LHCN-M2 (cell line): ENCODE measurements around the gene DEDD. TPM values are rescaled to one million over a fixed set of nuclear protein-coding genes. Genes with fewer than 3 reads are reported as not detected.
"Not testable (repeated sequence)": the region's sequence is repeated elsewhere in the genome, so short reads cannot be mapped to it uniquely, and the experiment has no call there.

Source experiments
- DNase-seq: peaks from one replicate; pipeline ENCODE4 v3.0.0-alpha.2; 2012; ENCODE audit warnings: low read depth
- total RNA-seq: library from RNA; depleted of rRNA; stranded (reverse); fragments of >200 nt; gene quantifications from 2 replicates; pipeline ENCODE4 v1.2.3, GENCODE V29; 2014

DEDD gene
- total RNA-seq, 1 experiment from 2014 or later: 29.6 TPM

DNA sequence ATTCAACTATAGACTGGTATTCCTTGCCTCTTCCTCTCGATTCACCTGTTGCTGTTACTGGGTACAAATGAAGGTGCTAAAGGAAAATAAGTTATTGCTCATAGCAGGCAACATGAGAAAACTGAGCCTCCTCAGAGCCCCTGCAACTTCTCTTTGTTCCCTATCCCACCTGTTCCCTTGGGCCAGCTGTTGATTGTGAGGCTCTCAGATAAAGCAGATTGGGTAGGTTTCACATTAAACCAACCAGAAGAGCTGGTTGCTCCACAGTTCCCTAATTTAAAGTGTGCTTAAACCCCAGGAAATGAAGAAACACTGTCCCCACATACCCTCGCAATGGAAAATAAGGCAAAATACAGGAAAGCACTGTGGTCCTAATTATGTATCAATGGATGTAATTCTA lies 4.8 kb downstream of the DEDD start:
- no peak for DNase-seq

- DNase-seq: no peak
These were observed 9.5 kb downstream of the DEDD start for GRCh38 chr1:161122967-161123366.

GRCh38 chr1:161121834-161122233 lies 10.6 kb downstream of the DEDD start:
- no peak for DNase-seq

DNA sequence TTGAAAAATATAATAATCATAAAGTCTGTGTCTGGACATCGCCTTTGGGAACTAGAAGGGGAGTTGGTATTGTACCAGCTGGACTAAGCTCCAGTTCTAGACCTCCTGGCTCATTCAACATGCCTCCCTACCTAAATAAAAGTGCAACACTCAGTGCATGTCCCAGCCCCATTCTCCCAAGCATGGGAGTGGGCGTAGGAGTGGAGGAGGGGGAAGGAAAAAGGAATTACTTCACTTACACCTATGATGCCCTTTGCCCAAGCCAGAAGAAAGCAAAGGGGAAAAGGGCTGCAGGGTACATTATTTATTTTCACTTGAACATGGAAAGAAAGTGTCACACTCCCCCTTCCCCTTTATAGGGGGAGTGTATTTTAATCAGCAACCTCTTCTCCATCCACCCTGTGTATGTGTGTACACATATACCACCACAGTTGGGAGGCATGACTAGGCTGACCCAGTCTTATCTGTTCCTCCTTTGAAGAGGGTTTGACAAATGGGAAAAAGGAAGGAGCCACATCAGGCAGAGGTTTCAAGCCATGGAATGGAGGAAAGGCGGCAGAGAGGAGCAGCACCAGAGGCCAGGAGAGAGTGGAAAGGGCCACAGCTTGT lies 11.3 kb downstream of the DEDD start:
- DNase-seq: no peak

- DNase-seq: peak; percentile 49
These were observed 13.2 kb downstream of the DEDD start for GRCh38 chr1:161119092-161119903.

DNA sequence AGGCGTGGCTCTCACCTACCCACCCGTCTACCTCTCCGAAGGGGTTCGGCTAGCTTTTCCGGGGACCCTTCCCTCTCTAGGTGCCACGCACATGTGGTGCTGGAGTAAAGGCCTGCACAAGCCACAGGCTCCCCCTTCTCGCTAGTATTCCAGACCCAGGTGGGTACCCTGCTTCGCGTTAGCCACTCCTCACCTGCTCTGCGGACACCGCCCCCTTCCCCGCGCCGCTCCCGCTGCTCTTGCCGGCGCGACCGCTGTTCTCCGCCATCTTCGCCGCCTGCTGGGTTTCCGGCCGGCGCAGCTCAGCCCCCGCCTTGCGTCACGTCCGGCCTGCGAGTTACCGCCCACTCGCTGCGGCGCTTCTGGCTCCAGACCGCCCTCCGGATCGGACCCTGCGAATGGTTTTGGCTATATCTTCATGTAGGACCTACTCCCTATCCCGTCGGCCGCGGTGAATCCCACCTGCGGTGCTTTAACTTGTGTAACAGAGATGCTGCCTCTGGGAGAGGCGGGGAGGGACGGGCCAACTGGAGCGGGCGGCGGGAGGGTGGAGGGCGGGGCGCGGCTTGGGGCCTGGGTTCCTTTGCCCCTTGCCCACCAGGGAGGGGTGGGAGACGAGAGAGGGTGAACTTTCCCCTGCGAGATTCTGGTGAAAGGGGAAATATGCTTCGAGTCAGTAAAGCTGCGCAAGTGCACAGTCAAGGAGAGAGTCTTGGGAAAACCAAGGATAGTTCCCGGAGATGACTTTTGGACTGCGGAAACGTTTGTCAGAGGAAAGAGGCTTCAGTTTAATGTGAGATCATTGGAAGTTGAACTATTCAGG lies 14.5 kb downstream of the DEDD start, which contains the start of the genes NIT1 and PFDN2:
Gene NIT1 (plus strand): TSS at position 347 of the 823 bp plus-strand sequence. CDS start 72 bp downstream, at position 419.
Gene PFDN2 (minus strand): TSS at position 279 of the 823 bp plus-strand sequence. CDS start 11 bp downstream, at position 268.
- DNase-seq: peak; percentile 76

DNA sequence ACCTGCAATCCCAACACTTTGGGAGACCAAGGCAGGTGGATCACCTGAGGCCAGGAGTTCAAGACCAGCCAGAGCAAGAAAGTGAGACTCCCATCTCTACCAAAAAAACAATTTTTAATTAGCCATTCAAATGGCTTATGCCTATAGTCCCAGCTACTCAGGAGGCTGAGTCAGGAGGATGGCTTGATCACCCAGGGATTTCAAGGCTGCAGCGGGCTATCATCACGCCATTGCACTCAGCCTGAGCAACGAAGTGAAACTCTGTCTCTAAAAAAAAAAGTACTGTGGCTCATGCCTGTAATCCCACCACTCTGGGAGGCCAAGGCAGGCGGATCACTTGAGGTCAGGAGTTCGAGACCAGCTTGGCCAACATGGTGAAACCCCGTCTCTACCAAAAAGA lies 16.5 kb downstream of the DEDD start:
- not testable (repeated sequence) for DNase-seq

GRCh38 chr1:161115132-161115711 lies 17.2 kb downstream of the DEDD start:
- peak; percentile 83 for DNase-seq

DNA sequence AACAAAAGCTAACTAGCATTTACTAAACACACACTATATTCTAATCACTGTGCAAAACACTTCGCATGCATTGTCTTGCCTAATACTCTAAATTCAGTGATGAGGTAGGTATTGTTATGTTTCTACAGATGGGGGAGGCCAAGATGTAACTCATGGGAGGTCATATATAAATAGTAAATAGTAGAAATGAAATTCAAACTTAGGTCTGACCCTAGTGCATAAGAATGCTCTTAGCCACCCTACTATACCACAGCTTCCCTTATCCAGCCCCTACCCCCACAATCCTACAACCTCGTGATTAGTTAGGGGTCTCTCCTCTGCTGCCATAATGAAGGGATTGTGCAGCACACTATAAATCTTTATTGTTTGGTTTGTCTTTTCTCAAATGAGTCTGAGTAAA lies 17.9 kb downstream of the DEDD start:
- no peak for DNase-seq

GRCh38 chr1:161113915-161114314 lies 18.6 kb downstream of the DEDD start:
- DNase-seq: no peak

DNA sequence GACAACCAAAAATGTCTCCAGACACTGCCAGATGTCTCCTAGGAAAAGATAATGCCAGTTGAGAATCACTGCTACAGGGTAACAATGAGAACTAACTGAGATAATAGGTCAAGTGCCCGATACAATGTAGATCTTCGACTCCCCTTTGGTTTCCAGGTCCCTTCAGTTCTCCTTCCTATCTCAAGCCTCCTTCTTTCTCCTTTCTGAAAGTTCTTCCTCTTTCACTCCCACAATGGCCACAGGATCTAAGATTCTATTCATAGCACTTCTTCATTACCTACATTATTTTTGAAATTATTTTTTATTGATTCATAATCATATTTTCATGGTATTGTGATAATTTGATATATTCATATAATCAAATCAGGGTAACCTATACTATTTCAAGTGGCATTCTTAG lies 20.9 kb downstream of the DEDD start:
- DNase-seq: no peak

- no peak for DNase-seq
These were observed 21.4 kb downstream of the DEDD start for GRCh38 chr1:161111117-161111516.

DNA sequence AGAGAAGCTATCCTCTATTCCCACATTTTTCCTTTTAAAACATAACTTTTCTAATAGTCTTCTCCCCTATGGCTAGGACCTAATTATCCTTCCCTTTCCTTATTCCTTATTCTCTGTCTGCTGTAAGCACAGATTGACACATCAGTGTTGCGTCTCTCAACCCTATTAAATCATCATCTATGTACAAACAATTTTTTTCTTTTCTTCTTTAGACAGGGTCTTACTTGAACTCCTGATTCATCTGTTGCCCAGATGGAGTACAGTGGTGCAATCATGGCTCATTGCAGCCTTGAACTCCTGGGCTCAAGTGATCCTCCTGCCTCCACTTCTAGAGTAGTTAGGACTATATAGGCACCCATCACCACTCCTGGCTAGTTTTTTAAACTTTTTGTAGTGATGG lies 26.0 kb downstream of the DEDD start:
- DNase-seq: no peak

DNA sequence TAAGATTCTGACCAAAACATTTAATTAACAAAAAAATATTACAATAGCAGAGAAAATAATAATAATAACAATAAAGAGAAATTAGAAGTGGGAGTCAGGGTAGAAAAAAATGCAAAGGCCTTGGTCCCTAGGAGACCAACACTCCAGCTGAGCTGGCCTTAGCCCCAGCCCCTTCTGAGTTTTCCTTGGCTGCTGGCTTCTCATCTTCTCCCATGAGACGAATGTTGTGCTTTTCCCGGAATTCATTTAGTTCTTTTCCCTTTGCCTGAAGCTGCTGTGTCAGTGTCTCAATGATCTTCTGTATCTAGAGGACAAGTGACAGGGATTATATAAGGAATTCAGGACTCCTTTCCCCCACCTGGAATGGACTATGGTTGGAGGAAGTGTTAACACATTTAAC lies 31.9 kb downstream of the DEDD start:
- DNase-seq: no peak

- DNase-seq: no peak
These were observed 33.2 kb downstream of the DEDD start for GRCh38 chr1:161099090-161099802.

DNA sequence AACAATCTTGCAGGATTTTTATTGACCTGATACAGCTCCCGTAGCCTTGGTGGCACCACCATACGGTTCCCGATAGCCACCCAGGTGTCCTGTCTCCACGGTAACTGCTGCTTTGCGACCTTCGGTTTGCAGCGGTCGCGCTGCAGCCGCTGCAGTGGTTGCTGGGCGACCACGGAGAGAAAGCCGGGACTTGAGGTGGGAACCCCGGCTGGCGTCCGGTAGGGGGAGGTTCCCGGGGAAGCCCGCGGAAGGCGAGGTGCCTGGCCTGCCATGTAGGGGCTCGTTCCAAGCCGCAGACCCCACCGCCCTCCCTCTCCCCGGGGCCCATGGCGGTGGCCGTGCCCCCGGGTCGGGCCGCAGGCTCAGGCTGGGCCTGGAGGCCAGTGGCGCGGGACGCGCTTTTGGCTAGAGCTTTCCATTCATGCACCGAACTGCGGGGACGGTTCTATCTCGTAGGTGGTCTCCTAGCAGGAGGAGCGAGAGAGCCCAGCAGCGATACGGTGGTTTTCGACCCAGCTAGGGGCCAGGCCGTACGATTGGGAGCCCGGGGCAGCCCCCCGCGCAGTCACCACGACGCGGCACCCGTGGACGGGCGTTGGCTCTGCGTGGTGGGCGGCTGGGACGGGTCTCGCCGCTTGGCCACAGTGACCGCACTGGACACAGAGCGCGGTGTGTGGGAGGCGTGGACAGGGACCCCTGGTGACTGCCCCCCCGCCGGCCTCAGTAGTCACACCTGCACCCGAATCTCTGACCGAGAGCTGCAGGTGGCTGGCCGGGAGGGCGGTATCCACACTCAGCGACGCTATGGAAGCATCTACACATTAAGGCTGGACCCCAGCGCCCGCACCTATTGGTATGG lies 34.0 kb downstream of the DEDD start, which contains the start of gene KLHDC9:
Gene KLHDC9 (plus strand): TSS at position 152 of the 859 bp plus-strand sequence. CDS start 175 bp downstream, at position 327.
- DNase-seq: peak; percentile 58

GRCh38 chr1:161096530-161096929 lies 35.9 kb downstream of the DEDD start:
- peak; percentile 67 for DNase-seq

DNA sequence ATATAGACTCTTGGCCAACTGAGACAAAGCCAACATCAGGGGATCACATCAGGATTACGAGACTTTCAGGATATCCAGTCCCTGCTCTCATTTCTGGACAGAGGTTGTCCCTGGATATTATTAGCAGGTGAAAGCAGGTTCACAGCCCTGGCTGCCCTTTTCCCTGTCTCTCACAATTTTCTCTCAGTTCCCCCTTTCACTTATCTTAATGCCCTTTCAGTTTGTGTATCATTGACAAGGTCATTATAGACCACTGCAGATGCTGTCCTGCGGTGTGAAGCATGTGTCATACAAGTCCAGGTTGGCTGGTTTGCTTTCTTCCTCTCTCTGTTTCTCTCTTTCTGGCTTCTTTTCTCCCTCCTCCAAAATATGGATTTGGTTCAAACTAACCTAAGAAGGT lies 36.5 kb downstream of the DEDD start:
- DNase-seq: no peak

GRCh38 chr1:161095230-161095629 lies 37.2 kb downstream of the DEDD start:
- DNase-seq: no peak

- DNase-seq: no peak
These were observed 38.0 kb downstream of the DEDD start for GRCh38 chr1:161094481-161094880.
